ENCODE measurements around the gene CXCL6.

The CXCL6 gene

GRCh38 chr4:73836373-73837279, at the start of gene CXCL6:
TSS of gene CXCL6 (plus strand) at chr4:73836678. CDS start at chr4:73836751, 73 bp downstream.
- DNase-seq (ENCODE audit: low read depth): no peak

- no peak for DNase-seq (ENCODE audit: low read depth)
Observed at GRCh38 chr4:73788411-73788810, 48.1 kb upstream of the CXCL6 start.

- DNase-seq (ENCODE audit: low read depth): no peak
Observed at GRCh38 chr4:73798842-73799241, 37.6 kb upstream of the CXCL6 start.

DNA sequence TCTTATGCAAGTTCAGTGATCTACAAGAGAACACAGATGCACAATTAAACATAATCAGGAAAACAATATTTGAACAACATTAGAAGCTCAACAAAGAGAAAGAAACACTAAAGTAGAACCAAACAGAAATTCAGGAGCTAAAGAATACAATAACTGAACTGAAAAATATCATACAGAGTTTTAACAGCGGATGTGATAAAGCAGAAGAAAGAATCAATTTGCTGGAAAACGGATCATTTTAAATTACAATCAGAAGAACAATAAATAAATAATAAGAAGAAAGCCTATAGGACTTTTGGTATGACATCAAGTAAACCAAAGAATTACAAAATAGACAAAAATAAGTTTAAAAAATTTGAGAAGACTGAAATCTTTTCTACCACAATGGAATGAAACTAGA, 36.3 kb upstream of the CXCL6 start:
- no peak for DNase-seq (ENCODE audit: low read depth)

DNA sequence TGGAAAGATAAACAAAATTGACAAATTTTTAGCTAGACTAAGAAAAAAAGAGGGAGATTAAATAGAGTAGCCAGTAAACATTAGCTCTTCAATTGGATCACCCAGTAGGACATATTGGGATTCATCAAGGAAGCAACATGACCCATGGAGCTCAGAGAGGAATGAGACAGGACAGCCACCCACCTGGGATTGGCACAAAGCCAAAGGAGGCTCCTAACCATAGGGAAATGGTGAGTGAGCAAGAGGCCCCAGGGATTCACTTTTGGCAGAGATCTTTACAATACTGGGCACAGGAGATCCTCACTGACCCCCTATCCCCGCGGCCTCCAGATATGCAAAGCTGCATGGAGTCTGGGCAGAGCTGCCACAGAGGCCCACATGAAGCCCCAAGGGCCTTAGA, 34.8 kb upstream of the CXCL6 start:
- no peak for DNase-seq (ENCODE audit: low read depth)

GRCh38 chr4:73803213-73803612, 33.3 kb upstream of the CXCL6 start:
- no peak for DNase-seq (ENCODE audit: low read depth)

- no peak for DNase-seq (ENCODE audit: low read depth)
Observed at GRCh38 chr4:73810191-73810590, 26.3 kb upstream of the CXCL6 start.

DNA sequence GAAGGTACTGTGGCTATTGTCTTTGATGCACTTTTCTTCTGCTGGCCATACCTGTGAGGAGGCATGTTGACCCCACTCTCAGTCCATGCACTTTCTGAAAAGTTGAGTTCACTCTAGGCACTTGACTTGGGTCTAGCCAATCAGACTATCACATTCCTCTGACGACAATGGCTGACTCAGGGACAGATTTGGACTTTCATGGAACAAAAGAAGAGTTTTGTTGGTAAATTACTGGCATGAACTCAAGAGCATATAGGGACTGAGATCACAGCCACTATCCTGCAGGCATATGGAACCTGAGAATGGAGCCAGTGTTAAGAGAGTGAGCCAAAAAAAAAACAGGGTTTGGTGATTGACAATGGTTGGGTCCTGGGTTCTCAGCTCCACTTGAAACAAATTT, 24.6 kb upstream of the CXCL6 start:
- DNase-seq (ENCODE audit: low read depth): no peak

DNA sequence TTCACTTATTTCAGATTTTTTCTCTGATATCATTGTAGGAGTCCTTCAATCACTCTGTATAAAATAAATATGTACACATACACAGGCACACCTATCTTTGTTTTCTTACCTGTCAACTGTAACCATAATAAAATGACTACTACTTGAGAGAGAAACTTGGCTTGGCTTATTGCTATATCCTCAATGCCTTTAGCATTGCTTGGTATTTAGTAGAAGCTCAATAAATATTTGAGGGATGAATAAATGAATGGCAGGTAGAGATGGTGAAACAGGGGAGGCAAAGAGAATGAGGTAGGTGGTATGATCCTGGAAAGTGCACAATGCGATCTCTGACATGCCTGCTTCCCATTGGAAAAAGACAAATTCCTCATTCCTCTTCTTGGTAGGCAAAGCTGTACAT, 21.8 kb upstream of the CXCL6 start:
- no peak for DNase-seq (ENCODE audit: low read depth)

- no peak for DNase-seq (ENCODE audit: low read depth)
Observed at GRCh38 chr4:73815145-73815544, 21.3 kb upstream of the CXCL6 start.

DNA sequence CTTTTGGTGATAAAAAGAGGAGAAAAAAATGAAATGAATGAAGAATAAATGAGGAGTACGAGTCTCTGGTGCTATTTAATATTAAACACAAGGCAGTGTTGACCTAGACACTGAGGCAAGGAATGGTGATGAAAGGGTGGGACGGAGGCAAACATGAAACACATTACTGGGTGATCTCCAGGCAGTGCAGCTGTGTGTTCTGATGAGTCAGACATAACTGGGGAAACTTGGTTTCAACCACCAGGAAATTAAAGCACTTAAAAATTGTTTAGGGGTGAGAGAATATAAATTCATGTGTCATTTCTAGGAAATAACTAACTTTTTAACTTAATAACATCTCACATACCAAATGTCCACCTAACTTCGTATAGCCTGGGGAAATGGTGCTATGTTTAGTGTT, 19.7 kb upstream of the CXCL6 start:
- no peak for DNase-seq (ENCODE audit: low read depth)

DNA sequence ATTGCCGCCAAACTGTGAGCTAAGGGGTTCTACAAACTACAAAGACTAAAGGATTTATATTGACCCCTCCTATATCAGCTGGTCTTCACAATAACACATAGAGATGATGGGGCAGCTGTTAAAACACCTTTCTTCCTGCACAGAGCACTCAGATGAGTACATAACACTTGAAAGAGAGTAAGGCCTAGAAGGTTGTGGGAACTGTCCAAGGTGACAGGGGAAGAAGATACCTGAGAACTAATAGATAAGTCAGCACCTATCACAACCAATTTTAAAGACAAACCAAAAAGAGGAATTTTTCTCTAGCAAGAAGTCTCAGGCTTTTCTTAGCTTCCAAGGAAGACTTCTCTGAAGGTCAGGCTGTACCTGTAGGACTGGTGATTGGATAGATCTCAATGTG, 19.1 kb upstream of the CXCL6 start:
- no peak for DNase-seq (ENCODE audit: low read depth)

DNA sequence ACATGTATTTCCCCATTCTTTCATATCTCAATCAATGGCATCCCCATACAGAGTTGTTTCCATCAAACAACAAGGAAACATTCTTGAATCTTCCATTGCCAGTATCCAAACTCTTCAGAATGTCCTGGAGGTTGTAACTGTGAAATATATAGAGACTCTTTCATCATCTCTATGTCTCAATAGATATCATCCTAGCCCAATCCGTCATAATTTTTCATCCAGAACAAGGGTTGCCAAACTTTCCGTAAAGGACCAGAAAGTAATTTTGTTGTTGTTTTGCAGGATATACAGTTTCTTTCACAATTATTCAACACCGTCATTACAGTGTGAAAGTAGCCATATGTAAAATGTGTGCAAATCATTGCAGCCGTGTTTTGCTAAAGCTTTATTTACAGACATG, 15.2 kb upstream of the CXCL6 start:
- no peak for DNase-seq (ENCODE audit: low read depth)

- DNase-seq (ENCODE audit: low read depth): no peak
Observed at GRCh38 chr4:73822389-73822788, 14.1 kb upstream of the CXCL6 start.

DNA sequence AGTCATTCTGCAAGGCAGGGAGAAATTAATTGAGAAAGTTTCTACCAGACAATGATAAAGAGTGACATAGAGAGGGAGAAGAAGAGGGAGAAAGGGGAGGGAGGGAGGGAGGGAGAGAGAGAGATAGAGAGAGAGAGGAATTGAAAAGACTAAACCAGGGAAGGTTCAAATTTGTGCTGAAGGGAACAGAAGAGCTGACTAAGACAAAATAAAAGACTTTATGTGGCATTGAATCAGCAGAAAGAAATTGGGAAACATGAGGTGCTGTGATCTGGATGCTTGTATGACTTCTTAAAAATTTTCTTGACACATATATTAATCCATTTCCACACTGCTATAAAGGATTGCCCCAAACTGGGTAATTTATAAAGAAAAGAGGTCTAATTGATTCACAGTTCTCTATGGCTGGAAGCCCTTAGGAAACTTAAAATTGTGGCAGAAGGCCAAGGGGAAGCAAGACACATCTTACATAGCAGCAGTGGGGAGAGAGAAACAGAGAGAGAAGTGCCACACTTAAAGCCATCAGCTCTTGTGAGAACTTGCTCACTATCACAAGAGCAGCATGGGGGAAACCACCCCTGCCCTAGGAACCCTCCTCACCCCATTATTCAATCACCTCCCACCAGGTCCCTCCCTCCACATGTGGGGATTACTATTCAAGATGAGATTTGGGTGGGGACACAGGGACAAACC, 13.5 kb upstream of the CXCL6 start:
- no peak for DNase-seq (ENCODE audit: low read depth)

DNA sequence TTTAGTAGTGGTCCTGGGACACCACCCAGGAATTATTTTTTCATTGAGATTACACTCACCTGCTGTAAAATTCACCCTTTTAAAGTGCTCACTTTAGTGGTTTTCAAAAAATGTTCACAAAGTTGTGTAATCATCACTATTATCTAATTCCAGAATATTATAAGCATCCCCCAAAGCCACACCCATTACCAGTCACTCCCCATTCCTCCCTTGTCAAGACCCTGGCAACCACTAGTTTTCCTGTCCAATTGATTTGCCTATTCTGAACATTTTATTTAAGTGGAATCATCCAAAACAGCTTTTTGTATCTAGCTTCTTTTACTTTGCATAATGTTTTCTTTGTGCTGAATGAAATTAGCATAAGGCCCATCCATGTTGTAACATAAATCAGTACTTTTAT, 12.7 kb upstream of the CXCL6 start:
- DNase-seq (ENCODE audit: low read depth): no peak

DNA sequence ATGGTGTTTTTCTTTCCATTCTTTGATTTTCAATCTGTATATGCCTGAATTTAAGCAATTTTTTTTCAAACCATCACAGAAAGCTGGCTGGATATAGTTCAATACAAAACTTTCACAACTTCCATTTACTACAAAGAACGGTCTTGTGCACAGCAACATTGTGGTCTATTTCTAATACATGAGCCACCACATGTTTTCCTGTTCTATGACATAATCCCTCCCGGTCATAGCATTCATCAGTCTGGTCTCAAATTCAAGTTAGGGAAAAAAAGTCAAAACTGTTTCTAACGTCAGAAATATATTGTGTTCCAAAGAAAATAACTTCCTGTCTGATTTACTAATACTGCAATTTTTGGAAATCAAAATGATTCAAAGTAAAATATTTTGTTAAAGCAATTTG, 7.5 kb upstream of the CXCL6 start:
- DNase-seq (ENCODE audit: low read depth): no peak

DNA sequence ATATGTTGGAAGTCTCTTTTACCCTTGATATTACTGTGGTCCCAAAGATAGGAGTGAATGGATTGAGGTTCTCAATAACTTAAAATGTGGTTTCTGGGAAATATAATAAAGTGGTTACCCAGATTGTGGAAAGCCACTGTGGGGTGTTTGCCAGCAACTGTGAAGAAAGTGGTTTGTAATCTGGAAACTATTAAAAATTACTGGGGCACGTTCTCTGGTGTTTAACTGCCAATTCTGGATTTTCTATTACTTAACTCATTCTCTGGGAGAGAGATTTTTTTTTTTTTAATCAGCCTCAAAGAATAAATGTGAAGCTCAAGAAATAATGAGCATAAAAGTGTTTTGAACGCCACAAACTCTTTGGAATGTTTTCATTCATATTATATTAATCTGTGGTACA, 4.9 kb upstream of the CXCL6 start:
- no peak for DNase-seq (ENCODE audit: low read depth)

- DNase-seq (ENCODE audit: low read depth): peak; percentile 41
Observed at GRCh38 chr4:73832651-73833237, 3.7 kb upstream of the CXCL6 start.

DNA sequence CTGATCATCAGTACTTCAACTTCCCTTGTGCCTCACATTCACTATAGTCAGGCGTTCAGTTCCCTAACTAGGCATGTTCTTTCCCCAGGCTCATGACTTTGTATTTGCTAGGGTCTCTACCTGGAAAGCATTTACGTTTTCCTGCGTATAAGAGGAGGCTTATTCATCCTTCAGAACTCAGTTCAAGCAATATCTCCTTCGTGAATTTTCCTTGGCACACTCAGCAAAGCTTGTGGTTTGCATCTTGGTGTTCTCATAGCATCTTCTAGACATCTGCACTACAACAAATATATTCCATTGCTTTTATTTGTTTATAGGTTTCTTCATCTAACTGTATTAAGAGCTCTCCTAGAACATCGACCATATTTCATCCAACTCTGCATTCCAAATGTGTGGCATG, 2.6 kb downstream of the CXCL6 start:
- no peak for DNase-seq (ENCODE audit: low read depth)

DNA sequence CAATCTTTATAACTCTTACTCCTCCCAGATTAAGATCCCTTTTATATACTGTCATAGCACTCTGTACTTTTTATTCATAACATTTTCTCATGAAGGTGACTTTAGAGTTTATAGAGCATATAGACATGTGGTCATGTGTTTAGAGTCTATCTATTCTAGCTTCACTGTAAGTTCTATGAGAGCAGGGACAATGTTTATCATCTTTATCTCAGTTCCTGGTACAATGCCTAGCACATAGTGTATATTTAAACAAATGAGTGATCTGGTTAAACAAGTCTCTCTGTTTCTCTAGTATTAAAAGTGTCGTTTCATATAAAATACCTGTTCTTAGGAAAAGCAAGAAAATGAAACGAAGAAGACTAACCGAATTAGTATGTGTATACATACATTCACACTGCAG, 3.2 kb downstream of the CXCL6 start:
- no peak for DNase-seq (ENCODE audit: low read depth)

GRCh38 chr4:73841243-73841925, 4.9 kb downstream of the CXCL6 start:
- DNase-seq (ENCODE audit: low read depth): no peak

GRCh38 chr4:73842696-73843095, 6.2 kb downstream of the CXCL6 start:
- no peak for DNase-seq (ENCODE audit: low read depth)

Measured in CMK (cell line).